Colon (tissue), 2 donors: ENCODE results near the gene DDIT4L.
"Not testable (repeated sequence)": the region's sequence is repeated elsewhere in the genome, so short reads cannot be mapped to it uniquely, and the experiment has no call there.

Experiments used
- FAIRE-seq: peaks from 2 replicates; lab custom pipeline; 2012; peaks lifted over from hg19 to GRCh38; lab: Jason Lieb, UNC
- donor health status: control.
- donor health status: control.

DDIT4L gene

GRCh38 chr4:100166297-100167039, 23.8 kb downstream of the DDIT4L start:
- no peak for FAIRE-seq

- no peak for FAIRE-seq
Measured at GRCh38 chr4:100165809-100166208, 24.5 kb downstream of the DDIT4L start.

GRCh38 chr4:100164808-100165760, 25.2 kb downstream of the DDIT4L start:
- no peak for FAIRE-seq

GRCh38 chr4:100162027-100162685, 28.1 kb downstream of the DDIT4L start:
- FAIRE-seq: no peak

GRCh38 chr4:100149190-100149589, 41.1 kb downstream of the DDIT4L start:
- no peak for FAIRE-seq

GRCh38 chr4:100147684-100148083, 42.6 kb downstream of the DDIT4L start:
- FAIRE-seq: no peak

- no peak for FAIRE-seq
Measured at GRCh38 chr4:100147198-100147597, 43.1 kb downstream of the DDIT4L start.

GRCh38 chr4:100146756-100147155, 43.5 kb downstream of the DDIT4L start:
- FAIRE-seq: no peak

GRCh38 chr4:100137320-100137719, 52.9 kb downstream of the DDIT4L start:
- not testable (repeated sequence) for FAIRE-seq
